PC-9 (cell line): ENCODE results near the gene TTC8. TPM values are rescaled to one million over a fixed set of nuclear protein-coding genes. Genes with fewer than 3 reads are reported as not detected.

Source experiments
- BruUV-seq: library from RNA; stranded (reverse); fragments of 400-500 nt; replicated peaks from 2 replicates; lab custom pipeline; 2021; lab: Mats Ljungman, UMichigan
- CTCF ChIA-PET: fragments of 300-600 bp; sonication (Branson Sonifier 250); formaldehyde crosslinking; loops from one replicate; lab custom pipeline; 2022; ENCODE audit warnings: antibody characterized with exemption; lab: Charles Lee
- POLR2A ChIA-PET: fragments of 300-600 bp; sonication (Branson Sonifier 250); formaldehyde crosslinking; loops from one replicate; lab custom pipeline; 2022; ENCODE audit warnings: antibody characterized with exemption; ENCODE audit not compliant: unreplicated experiment; lab: Charles Lee
- DNase-seq, 2 experiments: peaks; one replicate each; pipeline versions ENCODE4 v3.0.0 to v3.0.0-alpha.2; 2015 to 2022; ENCODE audit warnings: mixed read lengths in 1 of 2
- H2AFZ ChIP-seq: fragments of 200-600 bp; sonication (generic); 2 replicates; pipeline ENCODE4 v1.8.1; 2017; ENCODE audit warnings: antibody characterized with exemption
- H3F3A ChIP-seq: fragments of 200-600 bp; sonication (generic); 2 replicates; pipeline ENCODE4 v1.8.1; 2017; ENCODE audit warnings: antibody characterized with exemption, mild to moderate bottlenecking, low read depth; ENCODE audit not compliant: insufficient read depth
- H3K27ac ChIP-seq: fragments of 200-600 bp; sonication (generic); 2 replicates; pipeline ENCODE4 v1.6.1; 2016; ENCODE audit warnings: mixed run types
- H3K27me3 ChIP-seq: fragments of 200-600 bp; sonication (generic); 2 replicates; pipeline ENCODE4 v1.6.1; 2016; ENCODE audit warnings: low read depth, mixed run types; ENCODE audit not compliant: insufficient read depth
- H3K36me3 ChIP-seq: fragments of 200-600 bp; sonication (generic); 2 replicates; pipeline ENCODE4 v1.6.1; 2016; ENCODE audit warnings: low read depth, mixed run types
- H3K4me1 ChIP-seq: fragments of 200-600 bp; sonication (generic); replicated peaks from 2 replicates; pipeline ENCODE4 v1.6.1; 2016; ENCODE audit warnings: mixed run types; ENCODE audit not compliant: insufficient read depth
- H3K4me2 ChIP-seq: fragments of 200-600 bp; sonication (generic); 2 replicates; pipeline ENCODE4 v1.6.1; 2017; ENCODE audit warnings: mixed run types
- H3K4me3 ChIP-seq: fragments of 200-600 bp; sonication (generic); 2 replicates; pipeline ENCODE4 v1.6.1; 2016; ENCODE audit warnings: mixed run types
- H3K79me2 ChIP-seq: fragments of 200-600 bp; sonication (generic); 2 replicates; pipeline ENCODE4 v1.6.1; 2017; ENCODE audit warnings: low read depth, mixed run types
- H3K9me2 ChIP-seq: fragments of 200-600 bp; sonication (generic); 2 replicates; pipeline ENCODE4 v1.8.1; 2017; ENCODE audit warnings: mild to moderate bottlenecking; ENCODE audit not compliant: insufficient read depth
- H3K9me3 ChIP-seq: fragments of 200-600 bp; sonication (generic); 2 replicates; pipeline ENCODE4 v1.8.1; 2016; ENCODE audit warnings: low read depth; ENCODE audit not compliant: insufficient read depth
- H4K20me1 ChIP-seq: fragments of 200-600 bp; sonication (generic); 2 replicates; pipeline ENCODE4 v1.8.1; 2017; ENCODE audit not compliant: insufficient read depth
- CTCF ChIP-seq: fragments of 200-600 bp; sonication (generic); conservative IDR thresholded peaks from 2 replicates; pipeline ENCODE4 v1.6.1; 2017; ENCODE audit warnings: mixed run types, antibody characterized with exemption, mild to moderate bottlenecking, moderate library complexity
- EZH2 ChIP-seq: fragments of 200-600 bp; sonication (generic); IDR thresholded peaks from 2 replicates; pipeline ENCODE4 v1.8.0; 2017; ENCODE audit warnings: antibody characterized with exemption, low read depth
- intact Hi-C: fragments of 100-400 bp; cut with micrococcal nuclease; formaldehyde crosslinking; loops from one replicate; pipeline ENCODE4 v1.10.0; 2022; ENCODE audit not compliant: unreplicated experiment
- total RNA-seq: library from RNA; stranded (reverse); gene quantifications from 2 replicates; pipeline ENCODE4 v1.2.3, GENCODE V29; 2021

TTC8 gene
- total RNA-seq, 1 experiment from 2014 or later: 8.1 TPM

- TF ChIP-seq CTCF (no peak), EZH2 (no peak)
- Histone ChIP-seq H3F3A (no peaks in the 10 kb centered on the region), H4K20me1 (no peaks in the 10 kb centered on the region), H3K4me3 (no peak overlapping the region), H3K27me3 (no peaks in the 10 kb centered on the region), H2AFZ (no peak overlapping the region), H3K4me1 (no peaks in the 10 kb centered on the region), H3K27ac (no peak overlapping the region), H3K9me2 (no peaks in the 10 kb centered on the region), H3K9me3 (no peaks in the 10 kb centered on the region), H3K79me2 (no peaks in the 10 kb centered on the region), H3K4me2 (no peak overlapping the region), H3K36me3 (0 out of 2 replicates have a peak, but pooled peaks cover under 1% of the 10 kb centered on the region)
- BruUV-seq: no TSS peak
- ChIA-PET CTCF (no interaction called here), POLR2A (no interaction called here)
- DNase-seq: no peak
- intact Hi-C loops: no loop called here
Measured at GRCh38 chr14:88864198-88864597, 39.7 kb downstream of the TTC8 start.

- no peaks in the 10 kb centered on the region for H3K9me2 ChIP-seq
- H3F3A ChIP-seq: no peaks in the 10 kb centered on the region
- no peaks in the 10 kb centered on the region for H3K27me3 ChIP-seq
- no peaks in the 10 kb centered on the region for H3K36me3 ChIP-seq
- no peak overlapping the region for H2AFZ ChIP-seq
- BruUV-seq: no TSS peak
- H4K20me1 ChIP-seq: no peaks in the 10 kb centered on the region
- POLR2A ChIA-PET: no interaction called here
- CTCF ChIA-PET: no interaction called here
- no peak overlapping the region for H3K4me3 ChIP-seq
- no peaks in the 10 kb centered on the region for H3K4me1 ChIP-seq
- intact Hi-C loops: no loop called here
- no peaks in the 10 kb centered on the region for H3K79me2 ChIP-seq
- no peak overlapping the region for H3K27ac ChIP-seq
- TF ChIP-seq CTCF: no peak
- TF ChIP-seq EZH2: no peak
- no peak for DNase-seq
- H3K4me2 ChIP-seq: no peak overlapping the region
- no peaks in the 10 kb centered on the region for H3K9me3 ChIP-seq
Measured at GRCh38 chr14:88866305-88866704, 41.9 kb downstream of the TTC8 start.

GRCh38 chr14:88868558-88869159 is 44.2 kb downstream of the TTC8 start:
- Histone ChIP-seq H3K4me2 (no peak overlapping the region), H3K27ac (no peak overlapping the region), H3K9me2 (no peaks in the 10 kb centered on the region), H3K4me1 (no peaks in the 10 kb centered on the region), H3K27me3 (no peaks in the 10 kb centered on the region), H3K36me3 (no peaks in the 10 kb centered on the region), H3K79me2 (no peaks in the 10 kb centered on the region), H3K4me3 (no peak overlapping the region), H2AFZ (no peak overlapping the region), H4K20me1 (no peaks in the 10 kb centered on the region), H3K9me3 (no peaks in the 10 kb centered on the region), H3F3A (no peaks in the 10 kb centered on the region)
- intact Hi-C loops: loop anchor here (1.0 kb wide), 1 partner anchor 201 kb away; no protein-coding TSS in a partner anchor
- no peak for DNase-seq
- CTCF ChIA-PET: no interaction called here
- BruUV-seq: no TSS peak
- TF ChIP-seq CTCF (peak; percentile 43; the same call in 1 of the 2 replicates), EZH2 (no peak)
- POLR2A ChIA-PET: no interaction called here
